GM12865 (cell line): ENCODE measurements around the gene PLN.

Experiments used
- DNase-seq: peaks from one replicate; pipeline ENCODE4 v3.0.0; 2010; ENCODE audit warnings: low read depth
- H3K4me3 ChIP-seq: 2 replicates; pipeline ENCODE4 v1.5.1; 2011; ENCODE audit warnings: mild to moderate bottlenecking, low read depth, low read length, control low read depth
- CTCF ChIP-seq: IDR thresholded peaks from 2 replicates; pipeline ENCODE4 v1.5.1; 2011; ENCODE audit warnings: low read length, control low read depth, low read depth, inconsistent platforms; ENCODE audit not compliant: insufficient read depth; ENCODE audit errors: missing control alignments

PLN gene

GRCh38 chr6:118594877-118595276, 46.8 kb downstream of the PLN start:
- H3K4me3 ChIP-seq: no peak overlapping the region
- TF ChIP-seq CTCF: no peak
- DNase-seq: no peak

- no peak for DNase-seq
- H3K4me3 ChIP-seq: no peak overlapping the region
- TF ChIP-seq CTCF: no peak
Measured at GRCh38 chr6:118596774-118597320, 48.8 kb downstream of the PLN start.

- TF ChIP-seq CTCF: no peak
- no peak overlapping the region for H3K4me3 ChIP-seq
- DNase-seq: no peak
Measured at GRCh38 chr6:118597636-118598035, 49.5 kb downstream of the PLN start.

GRCh38 chr6:118598324-118598723, 50.2 kb downstream of the PLN start:
- H3K4me3 ChIP-seq: no peak overlapping the region
- no peak for TF ChIP-seq CTCF
- DNase-seq: no peak

GRCh38 chr6:118602300-118602699, 54.2 kb downstream of the PLN start:
- DNase-seq: no peak
- TF ChIP-seq CTCF: no peak
- H3K4me3 ChIP-seq: no peak overlapping the region

- H3K4me3 ChIP-seq: no peak overlapping the region
- TF ChIP-seq CTCF: no peak
- DNase-seq: no peak
Measured at GRCh38 chr6:118603372-118603771, 55.3 kb downstream of the PLN start.

- DNase-seq: no peak
- no peak for TF ChIP-seq CTCF
- no peak overlapping the region for H3K4me3 ChIP-seq
Measured at GRCh38 chr6:118606268-118606667, 58.2 kb downstream of the PLN start.
